ENCODE measurements around the gene DDX56. TPM values are rescaled to one million over a fixed set of nuclear protein-coding genes. Genes with fewer than 3 reads are reported as not detected.

DDX56 gene
- total RNA-seq, 1 experiment from 2014 or later = 119 TPM

- CTCF ChIA-PET = interaction anchor here (0.6 kb wide), 1 partner anchor 19 kb away, joined by 5 read pairs; no protein-coding TSS in a partner anchor
Observed at GRCh38 chr7:44607141-44608068, 33.7 kb upstream of the DDX56 start.

GRCh38 chr7:44606341-44607140 is 32.8 kb upstream of the DDX56 start, which contains the start of gene OGDH:
TSS of gene OGDH (plus strand) at chr7:44606627. CDS start at chr7:44624344, 17,717 bp downstream.
- ChIA-PET POLR2A (ENCODE audit: unreplicated experiment) (interaction anchor here (0.5 to 1.5 kb wide), 9 partner anchors 10 to 1009 kb away, joined by 3 to 15 read pairs (median 5); partner anchors contain the start of gene TMED4), CTCF (interaction anchor here (0.6 kb wide), 2 partner anchors 18 to 587 kb away, joined by 4 to 5 read pairs; no protein-coding TSS in a partner anchor)
- ATAC-seq (peak; percentile 97), DNase-seq (peak; percentile 98)
- H3F3A ChIP-seq (ENCODE audit: low read length, unreplicated experiment) = no peaks in the 10 kb centered on the region
- no peaks in the 10 kb centered on the region for H3K36me3 ChIP-seq (ENCODE audit: low read depth, low read length)
- peak within 1 kb of the TSS; percentile 82 for H3K27ac ChIP-seq (ENCODE audit: low read length)
- intact Hi-C loops (cut with micrococcal nuclease) = loop anchor here (1.0 to 10.0 kb wide), 3 partner anchors 22 to 128 kb away; no protein-coding TSS in a partner anchor
- H3K9me2 ChIP-seq (replicated peaks; ENCODE audit: low read length) = no peaks in the 10 kb centered on the region
- peak within 1 kb of the TSS; percentile 81 for H3K4me3 ChIP-seq (ENCODE audit: low read length)
- H4K20me1 ChIP-seq (ENCODE audit: low read length) = no peaks in the 10 kb centered on the region
- BruUV-seq (replicated peaks) = no TSS peak
- H3K4me1 ChIP-seq (ENCODE audit: insufficient read depth, low read length) = peaks cover 23% of the 10 kb centered on the region
- H3K79me2 ChIP-seq (ENCODE audit: low read length) = peaks cover 46% of the 10 kb centered on the region
- peak within 1 kb of the TSS; percentile 71 for H2AFZ ChIP-seq (ENCODE audit: low read length)
- TF ChIP-seq EZH2 (IDR thresholded peaks at IDR 0.05; ENCODE audit: low read length, unreplicated experiment) (no peak), EZH2phosphoT487 (IDR thresholded peaks at IDR 0.05; ENCODE audit: borderline replicate concordance, low read length) (no peak), CTCF (conservative IDR thresholded peaks at IDR 0.05; ENCODE audit: low read depth, low read length) (no peak)
- no peaks in the 10 kb centered on the region for H3K9me3 ChIP-seq (ENCODE audit: low read length)
- peak within 1 kb of the TSS; percentile 99 for H3K4me2 ChIP-seq (ENCODE audit: low read length)
- H3K27me3 ChIP-seq (ENCODE audit: low read length) = no peaks in the 10 kb centered on the region
- H3K9ac ChIP-seq (ENCODE audit: low read length) = peak within 1 kb of the TSS; percentile 91

More at GRCh38 chr7:44607141-44608068, 33.7 kb upstream of the DDX56 start:
- H3K9ac ChIP-seq (ENCODE audit: low read length) = peak overlapping the region; percentile 91
- H2AFZ ChIP-seq (ENCODE audit: low read length) = peak overlapping the region; percentile 58
- ATAC-seq = no peak
- H3K79me2 ChIP-seq (ENCODE audit: low read length) = peaks cover 54% of the 10 kb centered on the region
- no peaks in the 10 kb centered on the region for H3K9me3 ChIP-seq (ENCODE audit: low read length)
- peak overlapping the region; percentile 99 for H3K4me2 ChIP-seq (ENCODE audit: low read length)
- no peak for TF ChIP-seq CTCF (conservative IDR thresholded peaks at IDR 0.05; ENCODE audit: low read depth, low read length)
- no peak for TF ChIP-seq EZH2 (IDR thresholded peaks at IDR 0.05; ENCODE audit: low read length, unreplicated experiment)
- no peak for TF ChIP-seq EZH2phosphoT487 (IDR thresholded peaks at IDR 0.05; ENCODE audit: borderline replicate concordance, low read length)
- H3K27ac ChIP-seq (ENCODE audit: low read length) = peak overlapping the region; percentile 82
- H3F3A ChIP-seq (ENCODE audit: low read length, unreplicated experiment) = no peaks in the 10 kb centered on the region
- no peaks in the 10 kb centered on the region for H3K36me3 ChIP-seq (ENCODE audit: low read depth, low read length)
- H4K20me1 ChIP-seq (ENCODE audit: low read length) = no peaks in the 10 kb centered on the region
- H3K4me1 ChIP-seq (ENCODE audit: insufficient read depth, low read length) = peaks cover 23% of the 10 kb centered on the region
- POLR2A ChIA-PET (ENCODE audit: unreplicated experiment) = interaction anchor here (0.5 to 1.5 kb wide), 5 partner anchors 13 to 393 kb away, joined by 3 to 15 read pairs (median 6); no protein-coding TSS in a partner anchor
- no peaks in the 10 kb centered on the region for H3K9me2 ChIP-seq (replicated peaks; ENCODE audit: low read length)
- intact Hi-C loops (cut with micrococcal nuclease) = loop anchor here (10.0 kb wide), 1 partner anchor 127 kb away; no protein-coding TSS in a partner anchor
- DNase-seq = no peak
- no peaks in the 10 kb centered on the region for H3K27me3 ChIP-seq (ENCODE audit: low read length)
- TSS peak; percentile 86 for BruUV-seq (replicated peaks)
- peak overlapping the region; percentile 81 for H3K4me3 ChIP-seq (ENCODE audit: low read length)
